AG09309 (cell line): ENCODE results near the gene PTDSS2.
"Not testable (repeated sequence)": the region's sequence is repeated elsewhere in the genome, so short reads cannot be mapped to it uniquely, and the experiment has no call there.

Experiments
- DNase-seq: peaks from one replicate; pipeline ENCODE4 v3.0.0-alpha.2; 2010; ENCODE audit warnings: low read depth
- H3K4me3 ChIP-seq: 2 replicates; pipeline ENCODE4 v1.5.1; 2011; ENCODE audit warnings: mild to moderate bottlenecking, low read depth, low read length, moderate library complexity; ENCODE audit not compliant: control insufficient read depth
- CTCF ChIP-seq: IDR thresholded peaks from 2 replicates; pipeline ENCODE4 v1.5.1; 2011; ENCODE audit warnings: mild to moderate bottlenecking, low read depth, low read length, inconsistent platforms; ENCODE audit not compliant: insufficient read depth, control insufficient read depth; ENCODE audit errors: missing control alignments

PTDSS2 gene

DNA sequence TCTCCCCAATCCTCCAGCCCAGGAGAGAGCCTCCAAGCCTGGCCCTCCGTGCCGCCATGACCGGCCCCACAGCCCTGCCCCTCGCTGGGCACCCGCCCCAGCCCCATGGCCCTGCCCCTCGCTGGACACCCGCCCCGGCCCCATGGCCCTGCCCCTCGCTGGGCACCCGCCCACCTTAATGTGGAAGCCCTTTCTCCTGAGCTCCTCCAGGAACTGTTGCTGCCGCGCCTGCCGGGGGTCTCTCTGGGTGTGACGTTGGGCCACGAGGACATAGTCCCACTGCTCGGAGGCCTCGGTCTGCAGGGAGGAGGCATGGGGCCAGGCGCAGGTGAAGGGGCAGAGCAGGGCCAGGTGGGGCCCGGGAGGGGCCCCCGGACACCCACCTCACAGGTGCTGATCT lies 16.4 kb upstream of the PTDSS2 start:
- TF ChIP-seq CTCF: no peak
- DNase-seq: no peak
- no peak overlapping the region for H3K4me3 ChIP-seq

GRCh38 chr11:434496-434895 lies 15.6 kb upstream of the PTDSS2 start:
- TF ChIP-seq CTCF: no peak
- no peak for DNase-seq
- H3K4me3 ChIP-seq: no peak overlapping the region

GRCh38 chr11:434999-435740 lies 14.9 kb upstream of the PTDSS2 start:
- not testable (repeated sequence) for H3K4me3 ChIP-seq, DNase-seq

- no peak for DNase-seq
- H3K4me3 ChIP-seq: no peak overlapping the region
- no peak for TF ChIP-seq CTCF
Observed at GRCh38 chr11:437228-437870, 12.7 kb upstream of the PTDSS2 start.

GRCh38 chr11:438101-438844 lies 11.8 kb upstream of the PTDSS2 start:
- no peak overlapping the region for H3K4me3 ChIP-seq
- DNase-seq: no peak
- TF ChIP-seq CTCF: no peak

GRCh38 chr11:439315-440064 lies 10.6 kb upstream of the PTDSS2 start:
- no peak for TF ChIP-seq CTCF
- no peak overlapping the region for H3K4me3 ChIP-seq
- DNase-seq: no peak
